GM23338 (cell line): ENCODE data around the gene PODN. TPM values are rescaled to one million over a fixed set of nuclear protein-coding genes. Genes with fewer than 3 reads are reported as not detected.

Source experiments
- ATAC-seq: fragments of 200-7000 bp; cut with Tn5 transposase; 3 replicates; pipeline ENCODE4 v1.9.1; 2020
- DNase-seq: peaks from one replicate; pipeline ENCODE4 v3.0.0-alpha.2; 2015; ENCODE audit warnings: low spot score
- H2AFZ ChIP-seq: fragments of 200-600 bp; sonication (generic); 2 replicates; pipeline ENCODE4 v1.8.0; 2016; ENCODE audit warnings: antibody characterized with exemption, mild to moderate bottlenecking, moderate library complexity
- H3F3A ChIP-seq: fragments of 200-600 bp; sonication (generic); replicated peaks from 2 replicates; pipeline ENCODE4 v1.8.0; 2017; ENCODE audit warnings: antibody characterized with exemption, mixed run types, low read depth
- H3K27ac ChIP-seq: fragments of 200-600 bp; sonication (generic); 2 replicates; pipeline ENCODE4 v1.6.1; 2016; ENCODE audit warnings: low read depth
- H3K27me3 ChIP-seq: fragments of 200-600 bp; sonication (generic); 2 replicates; pipeline ENCODE4 v1.8.0; 2016; ENCODE audit warnings: mild to moderate bottlenecking, mixed run types, moderate library complexity; ENCODE audit not compliant: insufficient read depth
- H3K36me3 ChIP-seq: fragments of 200-600 bp; sonication (generic); 2 replicates; pipeline ENCODE4 v1.8.0; 2016; ENCODE audit warnings: mild to moderate bottlenecking; ENCODE audit not compliant: insufficient read depth
- H3K4me1 ChIP-seq: fragments of 200-600 bp; sonication (generic); 2 replicates; pipeline ENCODE4 v1.8.0; 2016; ENCODE audit warnings: mild to moderate bottlenecking, moderate library complexity; ENCODE audit not compliant: insufficient read depth
- H3K4me2 ChIP-seq: fragments of 200-600 bp; sonication (generic); 2 replicates; pipeline ENCODE4 v1.7.1; 2017; ENCODE audit warnings: mixed run types
- H3K4me3 ChIP-seq: fragments of 200-600 bp; sonication (generic); 2 replicates; pipeline ENCODE4 v1.6.1; 2016; ENCODE audit warnings: mixed run types
- H3K79me2 ChIP-seq: fragments of 200-600 bp; sonication (generic); replicated peaks from 2 replicates; pipeline ENCODE4 v1.8.0; 2017; ENCODE audit warnings: mild to moderate bottlenecking; ENCODE audit not compliant: insufficient read depth
- H3K9me2 ChIP-seq: fragments of 200-600 bp; sonication (generic); 2 replicates; pipeline ENCODE4 v1.8.0; 2017; ENCODE audit not compliant: insufficient read depth
- H4K20me1 ChIP-seq: fragments of 200-600 bp; sonication (generic); replicated peaks from 2 replicates; pipeline ENCODE4 v1.8.0; 2017; ENCODE audit warnings: mild to moderate bottlenecking; ENCODE audit not compliant: insufficient read depth
- H3K27ac Mint-ChIP-seq: 2 replicates; pipeline ENCODE4 v1.8.0; 2020; ENCODE audit warnings: inconsistent platforms, mild to moderate bottlenecking, moderate library complexity, mixed read lengths
- H3K27me3 Mint-ChIP-seq: 3 replicates; pipeline ENCODE4 v1.8.0; 2022; ENCODE audit warnings: low read depth, mild to moderate bottlenecking, moderate library complexity, mixed read lengths, inconsistent platforms; ENCODE audit not compliant: insufficient read depth, poor library complexity
- H3K36me3 Mint-ChIP-seq: 3 replicates; pipeline ENCODE4 v1.8.0; 2021; ENCODE audit warnings: low read depth, mild to moderate bottlenecking, inconsistent platforms, moderate library complexity, mixed read lengths
- H3K4me1 Mint-ChIP-seq: 3 replicates; pipeline ENCODE4 v1.8.0; 2020; ENCODE audit warnings: mild to moderate bottlenecking, inconsistent platforms, mixed read lengths
- H3K4me3 Mint-ChIP-seq: 3 replicates; pipeline ENCODE4 v1.8.0; 2021; ENCODE audit warnings: moderate library complexity, mild to moderate bottlenecking, inconsistent platforms, mixed read lengths
- H3K9me3 Mint-ChIP-seq: 3 replicates; pipeline ENCODE4 v1.8.0; 2020; ENCODE audit warnings: moderate library complexity, mild to moderate bottlenecking, inconsistent platforms, mixed read lengths
- CREB1 ChIP-seq: fragments of 250-450 bp; sonication (Bioruptor Pico); IDR thresholded peaks from 2 replicates; pipeline ENCODE4 v1.5.0; 2020; ENCODE audit warnings: low read depth, mild to moderate bottlenecking, moderate library complexity
- EZH2phosphoT487 ChIP-seq: fragments of 200-600 bp; sonication (generic); IDR thresholded peaks from one replicate; pipeline ENCODE4 v1.8.1; 2018; ENCODE audit warnings: antibody characterized with exemption; ENCODE audit not compliant: unreplicated experiment
- JUNB ChIP-seq: IDR thresholded peaks from one replicate; pipeline ENCODE4 v1.6.1; 2016; ENCODE audit warnings: antibody characterized with exemption; ENCODE audit not compliant: unreplicated experiment
- NANOG ChIP-seq: IDR thresholded peaks from 2 replicates; pipeline ENCODE4 v1.6.1; 2016; ENCODE audit warnings: antibody characterized with exemption, borderline replicate concordance
- POLR2AphosphoS5 ChIP-seq: IDR thresholded peaks from 2 replicates; pipeline ENCODE4 v1.6.1; 2016; ENCODE audit warnings: antibody characterized with exemption, low read depth
- ZNF114 ChIP-seq: fragments of 250-450 bp; sonication (Bioruptor Pico); IDR thresholded peaks from 2 replicates; pipeline ENCODE4 v1.5.0; 2020; ENCODE audit warnings: mild to moderate bottlenecking, moderate library complexity
- ZNF331 ChIP-seq: fragments of 250-450 bp; sonication (Bioruptor Pico); IDR thresholded peaks from 2 replicates; pipeline ENCODE4 v1.5.0; 2020; ENCODE audit warnings: low read depth, mild to moderate bottlenecking, moderate library complexity
- polyA plus RNA-seq: library from polyadenylated mRNA; unstranded; fragments of >200 nt; fragmentation: Nextera tagmentation; extraction: Ambion mirVana; gene quantifications from 2 replicates; pipeline ENCODE4 v1.2.1, GENCODE V29; 2016
- total RNA-seq: library from RNA; depleted of rRNA; stranded (reverse); fragments of >200 nt; shearing (Covaris generic); gene quantifications from 2 replicates; pipeline ENCODE4 v1.2.3, GENCODE V29; 2014
- TF ChIP-seq, protein P1 (sequence below): IDR thresholded peaks from one replicate; pipeline ENCODE4 v1.6.1; 2018; ENCODE audit warnings: antibody characterized with exemption; ENCODE audit not compliant: unreplicated experiment
- TF ChIP-seq, protein P2 (sequence below): IDR thresholded peaks from 2 replicates; pipeline ENCODE4 v1.6.1; 2016; ENCODE audit warnings: antibody characterized with exemption
- TF ChIP-seq, protein P3 (sequence below): fragments of 250-450 bp; sonication (Bioruptor Pico); IDR thresholded peaks from 2 replicates; pipeline ENCODE4 v1.5.0; 2020; ENCODE audit warnings: mild to moderate bottlenecking, moderate library complexity

PODN gene
- total and polyA plus RNA-seq, 2 experiments from 2014 or later, result 0.16 to 0.24 TPM

DNA sequence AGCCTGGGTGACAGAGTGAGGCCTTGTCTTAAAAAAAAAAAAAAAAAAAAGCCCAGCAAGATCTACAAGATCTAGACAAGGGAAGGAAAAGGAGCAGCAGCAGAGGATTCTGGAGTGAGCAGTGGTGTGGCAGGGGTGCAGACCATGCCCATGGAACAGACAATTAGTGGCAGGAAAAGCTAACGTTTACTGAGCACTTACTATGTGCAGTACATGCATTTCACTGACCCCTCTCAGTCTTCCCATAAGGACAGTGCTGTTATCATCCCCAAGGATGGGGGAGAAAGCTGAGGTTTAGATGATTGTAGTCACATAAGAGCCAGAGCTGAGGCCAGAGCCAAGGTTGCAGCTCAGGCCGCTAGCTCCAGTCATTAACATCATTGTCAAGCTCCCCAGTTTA, 5.9 kb downstream of the PODN start:
- Histone ChIP-seq H3K4me2 (no peak overlapping the region), H3F3A (no peaks in the 10 kb centered on the region), H4K20me1 (no peaks in the 10 kb centered on the region), H3K27ac (no peak overlapping the region), H3K4me3 (no peak overlapping the region), H3K27me3 (peaks cover 23% of the 10 kb centered on the region), H3K36me3 (no peaks in the 10 kb centered on the region), H3K9me2 (no peaks in the 10 kb centered on the region), H3K4me1 (no peaks in the 10 kb centered on the region), H3K79me2 (no peaks in the 10 kb centered on the region), H2AFZ (no peak overlapping the region)
- H3K36me3 Mint-ChIP-seq, result no peaks in the 10 kb centered on the region
- DNase-seq (no peak), ATAC-seq (no peak)
- H3K9me3 Mint-ChIP-seq, result no peaks in the 10 kb centered on the region
- H3K4me3 Mint-ChIP-seq, result no peak overlapping the region
- TF ChIP-seq POLR2AphosphoS5, result no peak
- TF ChIP-seq, protein P1, sequence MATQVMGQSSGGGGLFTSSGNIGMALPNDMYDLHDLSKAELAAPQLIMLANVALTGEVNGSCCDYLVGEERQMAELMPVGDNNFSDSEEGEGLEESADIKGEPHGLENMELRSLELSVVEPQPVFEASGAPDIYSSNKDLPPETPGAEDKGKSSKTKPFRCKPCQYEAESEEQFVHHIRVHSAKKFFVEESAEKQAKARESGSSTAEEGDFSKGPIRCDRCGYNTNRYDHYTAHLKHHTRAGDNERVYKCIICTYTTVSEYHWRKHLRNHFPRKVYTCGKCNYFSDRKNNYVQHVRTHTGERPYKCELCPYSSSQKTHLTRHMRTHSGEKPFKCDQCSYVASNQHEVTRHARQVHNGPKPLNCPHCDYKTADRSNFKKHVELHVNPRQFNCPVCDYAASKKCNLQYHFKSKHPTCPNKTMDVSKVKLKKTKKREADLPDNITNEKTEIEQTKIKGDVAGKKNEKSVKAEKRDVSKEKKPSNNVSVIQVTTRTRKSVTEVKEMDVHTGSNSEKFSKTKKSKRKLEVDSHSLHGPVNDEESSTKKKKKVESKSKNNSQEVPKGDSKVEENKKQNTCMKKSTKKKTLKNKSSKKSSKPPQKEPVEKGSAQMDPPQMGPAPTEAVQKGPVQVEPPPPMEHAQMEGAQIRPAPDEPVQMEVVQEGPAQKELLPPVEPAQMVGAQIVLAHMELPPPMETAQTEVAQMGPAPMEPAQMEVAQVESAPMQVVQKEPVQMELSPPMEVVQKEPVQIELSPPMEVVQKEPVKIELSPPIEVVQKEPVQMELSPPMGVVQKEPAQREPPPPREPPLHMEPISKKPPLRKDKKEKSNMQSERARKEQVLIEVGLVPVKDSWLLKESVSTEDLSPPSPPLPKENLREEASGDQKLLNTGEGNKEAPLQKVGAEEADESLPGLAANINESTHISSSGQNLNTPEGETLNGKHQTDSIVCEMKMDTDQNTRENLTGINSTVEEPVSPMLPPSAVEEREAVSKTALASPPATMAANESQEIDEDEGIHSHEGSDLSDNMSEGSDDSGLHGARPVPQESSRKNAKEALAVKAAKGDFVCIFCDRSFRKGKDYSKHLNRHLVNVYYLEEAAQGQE, result no peak
- TF ChIP-seq EZH2phosphoT487, result no peak
- TF ChIP-seq, protein P2, sequence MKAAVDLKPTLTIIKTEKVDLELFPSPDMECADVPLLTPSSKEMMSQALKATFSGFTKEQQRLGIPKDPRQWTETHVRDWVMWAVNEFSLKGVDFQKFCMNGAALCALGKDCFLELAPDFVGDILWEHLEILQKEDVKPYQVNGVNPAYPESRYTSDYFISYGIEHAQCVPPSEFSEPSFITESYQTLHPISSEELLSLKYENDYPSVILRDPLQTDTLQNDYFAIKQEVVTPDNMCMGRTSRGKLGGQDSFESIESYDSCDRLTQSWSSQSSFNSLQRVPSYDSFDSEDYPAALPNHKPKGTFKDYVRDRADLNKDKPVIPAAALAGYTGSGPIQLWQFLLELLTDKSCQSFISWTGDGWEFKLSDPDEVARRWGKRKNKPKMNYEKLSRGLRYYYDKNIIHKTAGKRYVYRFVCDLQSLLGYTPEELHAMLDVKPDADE, result no peak
- TF ChIP-seq, protein P3, sequence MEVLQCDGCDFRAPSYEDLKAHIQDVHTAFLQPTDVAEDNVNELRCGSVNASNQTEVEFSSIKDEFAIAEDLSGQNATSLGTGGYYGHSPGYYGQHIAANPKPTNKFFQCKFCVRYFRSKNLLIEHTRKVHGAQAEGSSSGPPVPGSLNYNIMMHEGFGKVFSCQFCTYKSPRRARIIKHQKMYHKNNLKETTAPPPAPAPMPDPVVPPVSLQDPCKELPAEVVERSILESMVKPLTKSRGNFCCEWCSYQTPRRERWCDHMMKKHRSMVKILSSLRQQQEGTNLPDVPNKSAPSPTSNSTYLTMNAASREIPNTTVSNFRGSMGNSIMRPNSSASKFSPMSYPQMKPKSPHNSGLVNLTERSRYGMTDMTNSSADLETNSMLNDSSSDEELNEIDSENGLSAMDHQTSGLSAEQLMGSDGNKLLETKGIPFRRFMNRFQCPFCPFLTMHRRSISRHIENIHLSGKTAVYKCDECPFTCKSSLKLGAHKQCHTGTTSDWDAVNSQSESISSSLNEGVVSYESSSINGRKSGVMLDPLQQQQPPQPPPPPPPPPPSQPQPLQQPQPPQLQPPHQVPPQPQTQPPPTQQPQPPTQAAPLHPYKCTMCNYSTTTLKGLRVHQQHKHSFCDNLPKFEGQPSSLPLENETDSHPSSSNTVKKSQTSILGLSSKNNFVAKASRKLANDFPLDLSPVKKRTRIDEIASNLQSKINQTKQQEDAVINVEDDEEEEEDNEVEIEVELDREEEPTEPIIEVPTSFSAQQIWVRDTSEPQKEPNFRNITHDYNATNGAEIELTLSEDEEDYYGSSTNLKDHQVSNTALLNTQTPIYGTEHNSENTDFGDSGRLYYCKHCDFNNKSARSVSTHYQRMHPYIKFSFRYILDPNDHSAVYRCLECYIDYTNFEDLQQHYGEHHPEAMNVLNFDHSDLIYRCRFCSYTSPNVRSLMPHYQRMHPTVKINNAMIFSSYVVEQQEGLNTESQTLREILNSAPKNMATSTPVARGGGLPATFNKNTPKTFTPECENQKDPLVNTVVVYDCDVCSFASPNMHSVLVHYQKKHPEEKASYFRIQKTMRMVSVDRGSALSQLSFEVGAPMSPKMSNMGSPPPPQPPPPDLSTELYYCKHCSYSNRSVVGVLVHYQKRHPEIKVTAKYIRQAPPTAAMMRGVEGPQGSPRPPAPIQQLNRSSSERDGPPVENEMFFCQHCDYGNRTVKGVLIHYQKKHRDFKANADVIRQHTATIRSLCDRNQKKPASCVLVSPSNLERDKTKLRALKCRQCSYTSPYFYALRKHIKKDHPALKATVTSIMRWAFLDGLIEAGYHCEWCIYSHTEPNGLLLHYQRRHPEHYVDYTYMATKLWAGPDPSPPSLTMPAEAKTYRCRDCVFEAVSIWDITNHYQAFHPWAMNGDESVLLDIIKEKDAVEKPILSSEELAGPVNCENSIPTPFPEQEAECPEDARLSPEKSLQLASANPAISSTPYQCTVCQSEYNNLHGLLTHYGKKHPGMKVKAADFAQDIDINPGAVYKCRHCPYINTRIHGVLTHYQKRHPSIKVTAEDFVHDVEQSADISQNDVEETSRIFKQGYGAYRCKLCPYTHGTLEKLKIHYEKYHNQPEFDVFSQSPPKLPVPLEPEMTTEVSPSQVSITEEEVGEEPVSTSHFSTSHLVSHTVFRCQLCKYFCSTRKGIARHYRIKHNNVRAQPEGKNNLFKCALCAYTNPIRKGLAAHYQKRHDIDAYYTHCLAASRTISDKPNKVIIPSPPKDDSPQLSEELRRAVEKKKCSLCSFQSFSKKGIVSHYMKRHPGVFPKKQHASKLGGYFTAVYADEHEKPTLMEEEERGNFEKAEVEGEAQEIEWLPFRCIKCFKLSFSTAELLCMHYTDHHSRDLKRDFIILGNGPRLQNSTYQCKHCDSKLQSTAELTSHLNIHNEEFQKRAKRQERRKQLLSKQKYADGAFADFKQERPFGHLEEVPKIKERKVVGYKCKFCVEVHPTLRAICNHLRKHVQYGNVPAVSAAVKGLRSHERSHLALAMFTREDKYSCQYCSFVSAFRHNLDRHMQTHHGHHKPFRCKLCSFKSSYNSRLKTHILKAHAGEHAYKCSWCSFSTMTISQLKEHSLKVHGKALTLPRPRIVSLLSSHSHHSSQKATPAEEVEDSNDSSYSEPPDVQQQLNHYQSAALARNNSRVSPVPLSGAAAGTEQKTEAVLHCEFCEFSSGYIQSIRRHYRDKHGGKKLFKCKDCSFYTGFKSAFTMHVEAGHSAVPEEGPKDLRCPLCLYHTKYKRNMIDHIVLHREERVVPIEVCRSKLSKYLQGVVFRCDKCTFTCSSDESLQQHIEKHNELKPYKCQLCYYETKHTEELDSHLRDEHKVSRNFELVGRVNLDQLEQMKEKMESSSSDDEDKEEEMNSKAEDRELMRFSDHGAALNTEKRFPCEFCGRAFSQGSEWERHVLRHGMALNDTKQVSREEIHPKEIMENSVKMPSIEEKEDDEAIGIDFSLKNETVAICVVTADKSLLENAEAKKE (CRISPR knock-in tag), result no peak
- TF ChIP-seq CREB1 (CRISPR knock-in tag), result no peak
- TF ChIP-seq ZNF331 (CRISPR knock-in tag), result no peak
- TF ChIP-seq ZNF114 (CRISPR knock-in tag), result no peak
- TF ChIP-seq NANOG, result no peak
- no peak for TF ChIP-seq JUNB
- H3K27me3 Mint-ChIP-seq, result peaks cover 25% of the 10 kb centered on the region
- no peak overlapping the region for H3K27ac Mint-ChIP-seq
- H3K4me1 Mint-ChIP-seq, result peaks cover 2% of the 10 kb centered on the region; the same call in 2 of the 3 replicates
